GM19455 (cell line): ENCODE data around the gene SNX21.
"Not testable (repeated sequence)": the region's sequence is repeated elsewhere in the genome, so short reads cannot be mapped to it uniquely, and the experiment has no call there.

Experiments
- ATAC-seq: cut with Tn5 transposase; IDR thresholded peaks from one replicate; pipeline ENCODE4 v1.9.1; 2021; ENCODE audit not compliant: unreplicated experiment

The SNX21 gene, protein sequence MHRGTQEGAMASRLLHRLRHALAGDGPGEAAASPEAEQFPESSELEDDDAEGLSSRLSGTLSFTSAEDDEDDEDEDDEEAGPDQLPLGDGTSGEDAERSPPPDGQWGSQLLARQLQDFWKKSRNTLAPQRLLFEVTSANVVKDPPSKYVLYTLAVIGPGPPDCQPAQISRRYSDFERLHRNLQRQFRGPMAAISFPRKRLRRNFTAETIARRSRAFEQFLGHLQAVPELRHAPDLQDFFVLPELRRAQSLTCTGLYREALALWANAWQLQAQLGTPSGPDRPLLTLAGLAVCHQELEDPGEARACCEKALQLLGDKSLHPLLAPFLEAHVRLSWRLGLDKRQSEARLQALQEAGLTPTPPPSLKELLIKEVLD

DNA sequence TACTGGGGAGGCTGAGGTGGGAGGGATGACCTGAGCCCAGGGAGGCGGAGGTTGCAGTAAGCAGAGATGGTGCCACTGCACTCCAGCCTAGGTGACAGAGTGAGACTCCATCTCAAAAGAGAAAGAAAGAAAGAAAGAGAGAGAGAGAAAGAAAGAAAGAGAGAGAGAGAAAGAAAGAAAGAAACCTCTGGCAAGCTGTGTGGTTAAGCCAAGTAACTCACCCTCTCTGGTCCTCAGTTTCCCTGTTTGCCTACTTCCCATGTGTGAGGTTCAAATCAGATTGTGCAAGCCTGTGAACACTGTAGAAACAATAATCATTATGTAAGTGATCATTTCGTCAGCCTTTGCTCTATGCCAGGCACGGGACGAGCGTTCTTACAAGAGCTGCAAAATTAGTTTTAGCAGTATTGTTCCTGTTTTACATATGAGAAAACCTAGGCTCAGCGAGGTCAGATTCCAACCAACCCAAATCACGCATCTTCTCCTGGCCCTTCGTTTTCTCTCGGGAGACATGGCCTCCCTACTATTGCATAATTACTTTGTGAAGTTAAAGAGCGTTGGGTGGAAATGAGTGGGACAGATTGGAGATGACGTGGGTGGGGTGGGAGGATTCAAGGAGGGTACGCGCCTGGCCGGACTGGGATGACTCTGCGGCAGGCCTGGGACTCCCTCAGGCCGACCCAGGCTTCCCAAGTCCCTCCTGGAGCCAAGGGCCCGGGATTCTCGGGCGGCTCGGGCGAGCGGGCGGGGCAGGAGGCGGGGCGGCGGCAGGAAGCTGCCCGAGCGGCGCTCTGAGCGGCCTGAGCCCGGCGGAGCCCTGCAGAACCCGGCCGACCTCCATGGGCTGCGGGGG, at the start of gene SNX21:
SNX21 (plus strand) TSS at position 770 of the 853 bp plus-strand sequence. CDS start 121 bp downstream, outside the sequence.
- peak; percentile 60 for ATAC-seq

DNA sequence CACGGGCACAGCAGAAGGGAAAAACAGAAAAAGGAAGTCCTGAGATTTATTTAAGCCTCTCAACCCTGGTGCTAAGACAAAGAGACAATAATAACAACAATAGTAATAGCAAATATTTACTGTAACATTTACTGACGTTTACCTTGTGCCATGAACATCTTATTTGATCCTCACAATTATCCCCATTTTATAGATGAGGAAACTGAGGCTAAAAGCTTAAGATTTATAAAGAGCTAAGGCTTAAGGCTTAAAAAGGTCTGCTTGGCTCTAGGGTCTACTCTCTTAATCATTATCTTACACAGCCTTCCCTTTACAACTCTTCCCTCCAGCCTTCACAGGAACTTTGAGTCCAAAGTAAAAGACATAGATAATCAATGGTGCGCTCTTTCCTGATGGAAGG, 45.2 kb upstream of the SNX21 start:
- no peak for ATAC-seq

DNA sequence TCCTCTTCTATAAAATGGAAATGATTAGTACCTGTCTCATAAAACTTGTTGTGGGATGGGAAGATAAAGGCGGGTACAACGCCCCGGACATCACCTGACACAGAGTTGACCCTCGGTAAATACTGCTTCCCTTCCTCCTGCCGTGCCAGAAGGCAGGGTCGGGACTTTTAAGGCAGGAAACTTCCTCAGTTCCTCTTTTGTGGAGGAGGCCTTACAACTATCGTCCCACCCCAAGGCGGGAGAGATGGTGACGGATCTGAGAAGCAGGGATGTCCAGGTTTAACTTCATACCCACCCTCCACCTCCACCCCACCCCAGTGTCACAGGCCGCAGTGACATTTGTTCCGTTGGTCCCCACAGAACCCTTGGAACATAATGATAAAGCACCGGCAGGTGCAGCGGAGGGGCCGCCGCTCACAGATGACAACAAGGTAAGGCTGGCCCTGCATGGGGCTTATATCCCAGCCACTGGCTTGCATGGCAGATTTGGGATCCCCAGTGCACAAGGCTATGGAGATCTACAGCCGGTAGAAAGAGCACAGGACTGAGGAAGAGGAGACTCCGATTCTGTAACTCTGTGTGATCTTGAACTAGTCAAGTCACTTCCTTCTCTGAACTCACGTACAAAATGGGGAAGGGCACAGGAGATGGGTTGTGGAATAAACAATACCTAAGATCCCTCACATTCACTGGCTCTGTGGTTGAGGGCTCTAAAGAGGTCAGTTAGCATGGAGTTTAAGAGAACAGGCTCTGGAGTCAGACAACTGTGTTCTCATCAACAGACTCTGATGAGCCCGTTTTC, 41.1 kb upstream of the SNX21 start:
- ATAC-seq: peak; percentile 8

DNA sequence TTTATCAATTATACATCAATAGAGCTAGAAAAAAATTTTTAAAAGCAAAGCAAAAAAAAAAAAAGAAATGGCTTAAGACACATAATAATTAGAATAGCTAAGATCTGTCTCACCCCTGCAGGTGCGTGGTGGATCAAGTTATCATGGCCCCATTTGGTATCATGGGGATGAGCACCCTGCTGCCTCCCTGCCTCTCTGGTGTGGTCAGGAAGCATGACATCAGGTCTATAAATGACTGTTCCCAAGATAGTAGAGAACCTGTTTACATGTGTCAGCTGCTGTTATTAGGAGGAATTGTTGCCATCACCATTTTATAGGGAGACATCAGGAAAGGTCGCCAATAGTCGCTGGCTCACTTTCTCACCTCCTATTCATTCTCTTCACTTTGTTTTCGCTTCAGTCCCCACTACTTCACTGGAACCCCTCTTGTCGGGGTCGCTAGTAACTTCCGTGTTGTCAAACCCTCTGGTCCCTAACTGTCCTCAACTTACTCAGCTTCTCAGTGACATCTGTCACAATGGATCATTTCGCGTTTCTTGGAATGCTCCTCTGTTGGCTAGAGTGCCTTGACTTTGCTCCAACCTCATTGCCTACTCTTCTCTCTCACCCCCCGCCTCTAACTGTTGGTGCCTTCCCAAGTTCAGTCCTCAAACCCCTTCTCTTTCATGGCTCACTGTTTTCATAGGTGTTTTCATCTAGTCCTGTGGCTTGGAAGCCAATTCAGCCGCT, 37.1 kb upstream of the SNX21 start:
- no peak for ATAC-seq

DNA sequence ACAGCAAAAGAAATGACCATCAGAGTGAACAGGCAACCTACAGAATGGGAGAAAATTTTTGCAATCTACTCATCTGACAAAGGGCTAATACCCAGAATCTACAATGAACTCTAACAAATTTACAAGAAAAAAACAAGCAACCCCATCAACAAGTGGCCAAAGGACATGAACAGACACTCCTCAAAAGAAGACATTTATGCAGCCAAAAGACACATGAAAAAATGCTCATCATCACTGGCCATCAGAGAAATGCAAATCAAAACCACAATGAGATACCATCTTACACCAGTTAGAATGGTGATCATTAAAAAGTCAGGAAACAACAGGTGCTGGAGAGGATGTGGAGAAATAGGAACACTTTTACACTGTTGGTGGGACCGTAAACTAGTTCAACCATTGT, 36.1 kb upstream of the SNX21 start:
- not testable (repeated sequence) for ATAC-seq

DNA sequence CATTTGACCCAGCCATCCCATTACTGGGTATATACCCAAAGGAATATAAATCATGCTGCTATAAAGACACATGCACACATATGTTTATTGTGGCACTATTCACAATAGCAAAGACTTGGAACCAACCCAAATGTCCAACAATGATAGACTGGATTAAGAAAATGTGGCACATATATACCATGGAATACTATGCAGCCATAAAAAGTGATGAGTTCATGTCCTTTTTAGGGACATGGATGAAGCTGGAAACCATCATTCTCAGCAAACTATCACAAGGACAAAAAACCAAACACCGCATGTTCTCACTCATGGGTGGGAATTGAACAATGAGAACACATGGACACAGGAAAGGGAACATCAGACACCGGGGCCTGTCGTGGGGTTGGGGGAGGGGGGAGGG, 35.6 kb upstream of the SNX21 start:
- not testable (repeated sequence) for ATAC-seq

DNA sequence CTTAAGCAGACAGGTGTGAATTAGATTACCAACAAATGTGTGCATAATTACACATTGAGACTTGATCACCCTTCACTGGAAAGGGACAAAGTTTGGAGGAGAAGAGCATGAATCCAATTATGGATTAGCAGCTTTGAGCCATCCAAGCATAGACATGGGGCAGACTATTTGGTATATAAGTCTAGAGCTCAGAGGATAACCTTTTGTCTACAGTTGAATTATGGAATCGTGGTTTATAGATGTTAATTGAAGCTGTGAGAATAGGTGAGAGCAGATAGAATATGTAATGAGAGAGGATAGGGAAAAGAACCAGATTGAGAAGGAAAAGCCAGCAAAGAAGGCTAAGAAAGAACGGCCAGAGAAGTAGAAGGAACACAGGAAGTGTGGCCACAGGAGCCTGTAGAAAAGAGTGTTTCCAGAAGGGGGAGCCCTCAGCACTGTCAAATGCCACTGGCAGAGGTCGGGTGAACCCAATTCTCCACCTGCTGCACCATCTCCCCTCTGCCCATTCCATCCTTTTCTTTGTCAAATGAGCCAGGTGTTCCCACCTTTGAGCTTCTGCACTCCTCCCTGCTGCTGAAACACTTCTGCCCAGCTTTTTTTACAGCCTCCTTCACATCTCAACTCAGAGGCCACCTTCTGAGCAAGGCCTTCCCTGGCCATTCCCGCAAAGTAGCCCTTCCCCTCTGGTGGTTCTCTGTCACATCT, 34.5 kb upstream of the SNX21 start:
- ATAC-seq: no peak

DNA sequence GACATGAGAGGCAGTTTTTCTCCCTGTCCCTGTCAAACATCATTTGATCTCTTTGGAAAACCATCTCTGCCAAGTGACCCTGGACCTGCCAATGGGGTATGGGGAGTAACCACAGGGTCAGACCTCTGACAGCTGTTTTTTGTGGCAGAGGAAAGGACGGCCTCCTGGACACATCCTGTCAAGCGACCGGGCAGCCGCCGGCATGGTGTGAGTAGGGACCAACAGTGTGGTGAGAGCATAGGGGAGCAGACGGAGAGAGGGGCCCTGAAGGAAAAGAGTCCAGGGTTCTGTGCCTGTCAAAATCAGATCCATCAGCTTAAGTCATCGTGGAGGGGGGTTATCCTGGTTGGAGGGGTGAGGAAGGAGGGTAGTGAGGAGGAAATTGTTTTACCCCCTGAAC, 31.7 kb upstream of the SNX21 start:
- ATAC-seq: no peak

DNA sequence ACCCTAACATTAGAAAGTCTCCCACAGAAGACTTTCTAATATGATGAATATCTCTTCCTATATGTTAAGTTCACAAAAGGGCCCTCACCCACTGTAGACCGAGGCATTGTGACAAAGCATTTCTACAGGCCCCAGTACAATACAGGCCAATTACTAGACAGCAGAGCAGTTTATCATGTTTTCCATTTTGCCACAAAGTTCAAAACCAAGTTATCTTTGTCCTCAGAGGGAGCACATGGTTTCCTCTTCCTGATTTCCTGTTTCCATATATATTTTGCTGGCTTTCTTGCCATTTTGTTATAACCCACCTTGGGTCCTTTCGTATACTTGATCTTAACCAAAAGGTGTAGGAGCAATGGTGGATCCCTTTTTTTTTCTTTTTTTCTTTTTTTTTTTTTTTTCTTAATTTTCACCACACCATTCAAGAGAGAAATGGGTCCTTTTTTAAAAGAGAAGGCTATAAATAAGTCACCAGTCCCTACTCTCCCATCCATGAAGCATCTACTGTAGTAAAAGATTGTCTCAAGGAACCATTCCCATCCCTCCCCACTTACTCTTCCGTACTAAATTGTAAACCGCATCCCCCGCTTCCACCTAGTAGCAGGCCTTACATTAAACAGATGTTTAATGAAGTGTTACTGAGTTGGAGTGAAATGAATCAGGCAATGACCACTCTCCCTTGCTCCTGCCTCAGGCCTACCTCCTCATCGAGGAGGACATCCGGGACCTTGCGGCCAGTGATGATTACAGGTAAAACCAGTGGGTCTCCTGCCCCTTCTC, 23.2 kb upstream of the SNX21 start:
- no peak for ATAC-seq

DNA sequence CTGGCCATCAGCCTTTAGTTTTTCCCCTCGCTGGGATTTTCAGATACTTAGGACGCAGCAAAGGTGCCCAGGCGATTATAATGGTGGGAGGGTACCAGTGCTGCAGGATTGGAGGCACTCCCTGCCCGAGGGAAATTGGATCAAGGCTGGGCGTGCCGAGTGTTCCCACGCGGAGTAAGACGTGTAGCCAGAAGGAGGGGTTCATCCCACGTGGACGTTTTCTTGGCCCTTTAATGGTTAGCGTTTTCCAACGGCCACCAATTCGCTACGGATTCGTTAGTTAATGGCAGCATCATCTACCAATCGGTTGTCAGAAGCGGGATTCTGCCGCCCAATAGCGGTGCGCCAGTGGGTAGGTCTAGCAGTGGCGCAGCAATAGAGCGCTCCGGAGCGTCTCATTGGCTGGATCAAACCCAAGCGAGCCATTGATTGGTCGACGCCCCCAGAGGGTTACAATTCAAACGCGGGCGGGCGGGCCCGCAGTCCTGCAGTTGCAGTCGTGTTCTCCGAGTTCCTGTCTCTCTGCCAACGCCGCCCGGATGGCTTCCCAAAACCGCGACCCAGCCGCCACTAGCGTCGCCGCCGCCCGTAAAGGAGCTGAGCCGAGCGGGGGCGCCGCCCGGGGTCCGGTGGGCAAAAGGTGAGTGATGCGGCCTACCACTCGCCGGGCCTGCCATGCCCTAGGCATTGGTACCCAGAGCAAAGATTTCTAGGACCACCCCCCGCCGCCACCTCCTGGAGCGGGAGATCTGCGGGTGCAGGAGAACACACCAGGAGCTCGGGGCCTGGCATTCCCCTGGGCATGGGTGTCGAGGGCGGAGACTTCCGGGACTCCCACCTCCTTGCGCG, 21.2 kb upstream of the SNX21 start, which contains the start of gene UBE2C:
UBE2C (plus strand) TSS at position 488 of the 849 bp plus-strand sequence; CDS start at position 540, 52 bp downstream.
- peak; percentile 97 for ATAC-seq

DNA sequence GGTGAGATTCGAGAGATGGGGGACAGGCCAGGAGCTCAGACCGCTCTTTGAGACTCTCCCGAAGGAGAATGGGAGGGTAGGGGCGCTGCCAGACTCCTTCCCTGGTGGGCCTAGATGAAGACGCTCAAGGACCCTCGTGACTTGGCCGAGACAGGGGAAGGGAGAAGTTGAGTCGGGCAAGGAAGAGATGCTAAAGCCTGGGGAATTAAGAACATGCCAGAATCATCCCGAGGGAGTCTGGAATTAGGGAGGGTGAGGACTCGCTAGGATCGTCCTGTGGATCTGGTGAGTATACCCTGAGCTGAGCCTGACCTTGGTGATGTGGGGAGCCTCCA, 20.6 kb upstream of the SNX21 start:
- ATAC-seq: no peak

DNA sequence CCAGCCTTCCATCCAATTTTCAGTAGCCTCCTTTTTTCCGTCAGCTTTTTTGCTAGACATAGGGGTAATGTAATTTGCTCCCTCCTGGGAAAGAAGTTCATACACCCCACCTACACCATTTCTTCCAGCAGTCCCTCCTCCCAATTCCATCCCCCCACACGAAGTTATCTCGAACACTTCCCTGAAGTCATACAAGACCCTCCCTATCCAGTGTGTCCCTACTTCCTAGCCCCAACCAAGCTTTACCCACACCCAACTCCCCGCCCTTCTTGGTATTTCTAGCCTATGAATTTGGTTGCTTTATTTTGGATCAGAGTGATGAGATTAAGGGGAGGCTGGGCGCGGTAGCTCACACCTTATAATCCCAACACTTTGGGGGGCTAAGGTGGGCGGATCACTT, 20.1 kb upstream of the SNX21 start:
- ATAC-seq: no peak

DNA sequence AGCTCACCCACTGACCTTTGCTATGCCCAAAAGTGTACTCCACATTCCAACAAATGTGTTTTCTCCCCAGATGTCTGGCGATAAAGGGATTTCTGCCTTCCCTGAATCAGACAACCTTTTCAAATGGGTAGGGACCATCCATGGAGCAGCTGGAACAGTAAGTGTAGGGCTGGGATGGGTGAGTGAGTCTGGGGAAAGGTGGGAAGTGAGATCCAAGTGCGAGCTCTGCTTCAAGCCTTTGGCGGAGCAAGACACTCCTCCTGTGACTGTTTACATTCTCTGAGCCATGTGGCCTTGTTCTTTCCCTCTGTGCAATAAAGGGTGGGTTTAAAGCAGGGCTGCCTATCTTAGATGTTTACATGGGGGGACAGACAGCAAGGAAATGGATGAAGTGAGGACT, 19.3 kb upstream of the SNX21 start:
- no peak for ATAC-seq

DNA sequence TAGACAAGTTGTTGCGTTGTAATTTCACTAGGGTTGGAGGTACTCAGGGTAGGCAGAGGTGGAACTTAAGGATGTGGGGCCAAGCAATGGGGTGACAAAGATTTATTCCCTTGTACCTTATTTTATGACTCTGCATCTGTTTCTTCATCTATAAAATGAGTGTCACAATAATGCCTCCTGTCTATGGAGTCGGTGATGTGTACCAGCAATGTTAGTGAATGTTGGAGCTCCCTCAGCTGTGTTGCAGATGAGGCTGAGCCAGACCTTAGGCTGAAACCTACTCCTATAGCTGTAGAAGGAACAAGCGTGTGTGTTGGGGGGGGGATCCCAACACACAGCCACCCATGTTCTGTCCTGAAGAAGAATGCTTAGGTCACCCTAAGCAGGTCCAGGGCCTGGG, 16.6 kb upstream of the SNX21 start:
- no peak for ATAC-seq

DNA sequence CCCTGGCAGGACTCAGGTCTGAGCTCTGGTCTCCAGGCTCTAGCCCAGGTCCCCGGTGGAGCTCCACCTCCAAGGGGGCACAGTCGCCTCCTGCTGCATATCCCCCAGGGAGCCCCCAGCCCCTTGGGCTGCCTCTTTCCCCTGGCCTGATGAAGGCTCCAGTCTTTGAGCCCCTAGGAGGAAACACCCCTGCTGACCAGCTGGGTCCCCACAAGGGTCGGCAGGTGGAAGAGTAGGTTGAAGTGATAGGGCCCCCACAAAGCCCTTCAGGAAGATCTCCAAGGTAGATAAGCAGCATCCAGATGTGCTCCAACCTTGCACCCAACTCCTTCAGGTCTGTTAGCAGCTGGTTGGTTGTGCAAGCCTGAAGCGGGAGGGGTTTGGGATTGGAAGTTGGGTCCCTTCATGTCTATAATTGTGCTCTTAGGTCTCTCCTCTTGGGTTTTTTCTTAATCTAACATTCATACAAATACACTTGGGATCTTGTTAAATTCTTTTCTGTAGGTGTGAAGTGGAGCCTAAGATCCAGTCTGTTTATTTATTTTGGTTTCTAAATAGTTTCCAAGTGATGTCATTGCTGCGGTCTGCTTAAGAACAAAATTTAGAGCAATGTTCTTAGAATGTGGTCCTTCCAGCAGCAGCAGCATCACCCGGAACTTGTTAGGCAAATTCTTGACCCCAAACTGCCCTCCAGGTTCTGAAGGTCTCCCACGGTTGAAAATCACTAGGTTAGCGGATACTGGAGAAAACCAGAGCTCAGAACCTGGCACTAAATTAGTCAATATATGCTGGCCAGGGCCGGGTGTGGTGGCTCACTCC, 16.0 kb upstream of the SNX21 start:
- ATAC-seq: no peak

DNA sequence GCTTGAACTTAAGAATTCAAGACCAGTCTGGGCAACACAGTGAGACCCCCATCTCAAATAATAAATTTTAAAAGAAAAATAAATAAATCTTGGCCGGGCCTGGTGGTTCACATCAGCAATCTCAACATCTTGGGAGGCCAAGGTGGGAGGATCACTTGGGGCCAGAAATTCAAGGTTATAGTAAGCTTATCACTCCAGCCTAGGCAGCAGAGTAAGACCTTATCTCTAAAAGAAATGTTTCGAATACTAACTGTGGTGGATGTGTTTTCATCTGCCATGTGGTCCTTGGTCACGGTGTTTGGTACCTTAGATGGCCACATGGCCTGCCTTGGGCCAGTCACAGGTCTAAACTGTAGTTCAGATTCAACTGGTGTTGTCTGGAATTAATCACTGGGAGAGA, 15.4 kb upstream of the SNX21 start:
- ATAC-seq: no peak

DNA sequence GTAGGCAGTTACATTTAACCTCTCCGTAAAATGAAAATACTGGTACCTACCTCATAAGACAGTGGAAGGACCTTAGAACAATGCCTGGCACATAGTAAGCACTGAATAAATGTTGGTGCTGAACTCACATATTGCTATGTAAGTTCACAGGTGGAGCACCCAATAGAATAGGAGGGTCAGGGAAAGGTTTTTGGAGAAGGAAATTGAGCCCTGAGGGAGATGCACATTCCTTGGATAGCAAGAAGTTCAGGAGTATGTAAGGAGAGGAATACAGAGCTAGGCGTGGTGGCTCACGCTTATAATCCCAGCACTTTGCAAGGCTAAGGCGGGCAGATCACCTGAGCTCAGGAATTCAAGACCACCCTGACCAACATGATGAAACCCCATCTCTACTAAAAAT, 14.1 kb upstream of the SNX21 start:
- ATAC-seq: no peak

DNA sequence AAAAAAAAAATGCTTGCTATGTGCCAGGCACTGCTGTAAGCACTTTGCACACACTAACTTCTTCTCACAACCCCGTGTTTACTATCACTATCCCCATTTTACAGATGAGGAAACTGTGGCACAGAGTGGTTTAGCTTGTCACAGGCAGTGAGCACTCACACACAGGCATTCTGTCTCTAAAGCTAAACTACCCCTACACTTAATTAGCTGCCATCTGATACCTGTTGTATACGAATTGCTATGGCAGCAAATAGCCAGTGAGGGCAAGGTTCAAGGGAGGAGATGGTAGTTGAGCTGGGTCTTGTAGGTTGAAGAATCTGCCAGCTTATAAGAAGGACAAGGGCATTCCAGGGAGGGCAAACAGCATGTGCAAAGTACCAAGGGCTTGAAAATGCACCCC, 11.7 kb upstream of the SNX21 start:
- no peak for ATAC-seq
